Sigmoid colon (tissue), 7 donors: Measurements from ENCODE around the gene GPC5. TPM values are rescaled to one million over a fixed set of nuclear protein-coding genes. Genes with fewer than 3 reads are reported as not detected.

Experiments used
- DNase-seq: peaks from one replicate; pipeline ENCODE4 v3.0.0-alpha.2; 2019
- H3K27ac ChIP-seq, 4 donors: fragments of 200-600 bp; sonication (generic); one replicate each; pipeline ENCODE4 v1.5.1; 2016 to 2019; ENCODE audit warnings: mild to moderate bottlenecking in 1 of 4
- H3K27me3 ChIP-seq, 3 donors: fragments of 200-600 bp; sonication (generic); one replicate each; pipeline ENCODE4 v1.5.1; 2019; ENCODE audit warnings: mild to moderate bottlenecking in 1 of 3
- H3K36me3 ChIP-seq, 4 donors: fragments of 200-600 bp; sonication (generic); one replicate each; pipeline ENCODE4 v1.5.1; 2016 to 2019
- H3K4me1 ChIP-seq, 4 donors: fragments of 200-600 bp; sonication (generic); one replicate each; pipeline ENCODE4 v1.5.1; 2017 to 2019
- H3K4me3 ChIP-seq, 4 donors: fragments of 200-600 bp; sonication (generic); one replicate each; pipeline ENCODE4 v1.5.1; 2017 to 2019; ENCODE audit warnings: mild to moderate bottlenecking in 2 of 4, moderate library complexity in 1 of 4
- H3K9me3 ChIP-seq, 4 donors: fragments of 200-600 bp in 3 of 4; sonication (generic) in 3 of 4; one replicate each; pipeline versions ENCODE4 v1.5.1 to v1.6.1; 2013 to 2019
- EP300 ChIP-seq, 4 donors: sonication (generic); formaldehyde crosslinking; IDR thresholded peaks; one replicate each; pipeline ENCODE4 v1.6.1; 2017; ENCODE audit warnings: antibody characterized with exemption in 4 of 4
- POLR2A ChIP-seq, 2 donors: fragments of 450-650 bp; IDR thresholded peaks; one replicate each; pipeline ENCODE4 v1.6.1; 2016; ENCODE audit warnings: antibody characterized with exemption in 2 of 2, mild to moderate bottlenecking in 2 of 2, moderate library complexity in 2 of 2
- POLR2AphosphoS5 ChIP-seq, 4 donors: sonication (generic); formaldehyde crosslinking; IDR thresholded peaks; one replicate each; pipeline ENCODE4 v1.6.1; 2017; ENCODE audit warnings: antibody characterized with exemption in 4 of 4
- WGBS, 2 donors: extraction: QIAGEN DNeasy Blood & Tissue Kit; methylation state at CpG; one replicate each; pipeline ENCODE4 v1.1.7; 2013; 5-methylcytosine and 5-hydroxymethylcytosine counted together
- intact Hi-C: fragments of 100-400 bp; cut with DNase I; formaldehyde crosslinking; loops from one replicate; pipeline ENCODE4 v1.15.1; 2023
- polyA plus RNA-seq, 3 donors: library from polyadenylated mRNA; stranded (reverse); fragments of 200-250 nt; gene quantifications; one replicate each; pipeline ENCODE4 v1.2.3, GENCODE V29; 2013
- total RNA-seq, 4 donors: library from RNA; depleted of rRNA; stranded (reverse); fragments of >200 nt; gene quantifications; one replicate each; pipeline ENCODE4 v1.1.0, GENCODE V29; 2016
- TF ChIP-seq, protein P1 (sequence below), 4 experiments: fragments of 450-650 bp in 3 of 4; fragments of 200-600 bp in 1 of 4; IDR thresholded peaks; one replicate each; pipeline ENCODE4 v1.5.1; 2016 to 2019; ENCODE audit warnings: antibody characterized with exemption in 4 of 4, mild to moderate bottlenecking in 3 of 4, moderate library complexity in 2 of 4
- donor health status: healthy with polysubstance abuse.
- donor health status: Bipolar disorder and iron deficiency.
- donor health status: healthy.

Gene GPC5
- total and polyA plus RNA-seq, 7 donors = 0.39 to 3.9 (median 2.9) TPM; not detected in 2

- Histone ChIP-seq H3K27me3 (no peaks in the 10 kb centered on the region), H3K4me3 (no peak overlapping the region), H3K9me3 (no peaks in the 10 kb centered on the region), H3K4me1 (no peaks in the 10 kb centered on the region), H3K27ac (no peak overlapping the region), H3K36me3 (no peaks in the 10 kb centered on the region)
- TF ChIP-seq, protein P1, sequence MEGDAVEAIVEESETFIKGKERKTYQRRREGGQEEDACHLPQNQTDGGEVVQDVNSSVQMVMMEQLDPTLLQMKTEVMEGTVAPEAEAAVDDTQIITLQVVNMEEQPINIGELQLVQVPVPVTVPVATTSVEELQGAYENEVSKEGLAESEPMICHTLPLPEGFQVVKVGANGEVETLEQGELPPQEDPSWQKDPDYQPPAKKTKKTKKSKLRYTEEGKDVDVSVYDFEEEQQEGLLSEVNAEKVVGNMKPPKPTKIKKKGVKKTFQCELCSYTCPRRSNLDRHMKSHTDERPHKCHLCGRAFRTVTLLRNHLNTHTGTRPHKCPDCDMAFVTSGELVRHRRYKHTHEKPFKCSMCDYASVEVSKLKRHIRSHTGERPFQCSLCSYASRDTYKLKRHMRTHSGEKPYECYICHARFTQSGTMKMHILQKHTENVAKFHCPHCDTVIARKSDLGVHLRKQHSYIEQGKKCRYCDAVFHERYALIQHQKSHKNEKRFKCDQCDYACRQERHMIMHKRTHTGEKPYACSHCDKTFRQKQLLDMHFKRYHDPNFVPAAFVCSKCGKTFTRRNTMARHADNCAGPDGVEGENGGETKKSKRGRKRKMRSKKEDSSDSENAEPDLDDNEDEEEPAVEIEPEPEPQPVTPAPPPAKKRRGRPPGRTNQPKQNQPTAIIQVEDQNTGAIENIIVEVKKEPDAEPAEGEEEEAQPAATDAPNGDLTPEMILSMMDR (IDR thresholded peaks at IDR 0.05) = no peak
- TF ChIP-seq POLR2A (IDR thresholded peaks at IDR 0.05) = no peak
- TF ChIP-seq EP300 (IDR thresholded peaks at IDR 0.05) = no peak
- no peak for DNase-seq
- intact Hi-C loops = no loop called here
- WGBS, 2 donors = 90% methylated on average over 2 of the region's 2 CpGs
Measured at GRCh38 chr13:91580749-91581148, 182.3 kb downstream of the GPC5 start.

DNA sequence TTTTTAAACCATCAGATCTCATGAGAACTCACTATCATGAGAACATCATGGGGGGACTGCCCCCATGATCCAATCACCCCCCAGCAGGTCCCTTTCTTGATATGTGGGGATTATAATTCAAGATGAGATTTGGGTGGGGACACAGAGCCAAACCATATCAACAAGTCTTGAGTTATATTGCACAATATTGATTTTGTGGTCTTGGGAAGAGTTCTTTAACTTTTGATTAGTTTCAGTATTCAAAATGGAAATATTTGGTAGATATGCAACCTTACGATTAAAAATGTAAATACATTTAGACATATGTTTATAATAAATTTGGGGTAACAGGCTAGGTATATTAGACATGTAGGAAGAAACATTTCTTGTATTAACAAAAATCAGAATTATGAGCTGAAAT, 188.2 kb downstream of the GPC5 start:
- intact Hi-C loops = no loop called here
- DNase-seq = no peak
- Histone ChIP-seq H3K27me3 (no peaks in the 10 kb centered on the region), H3K4me1 (peaks cover 0 to 7% (median 0%) of the 10 kb centered on the region in 4 donors), H3K36me3 (no peaks in the 10 kb centered on the region), H3K4me3 (no peak overlapping the region), H3K9me3 (peaks cover 0 to 2% (median 0%) of the 10 kb centered on the region in 4 donors), H3K27ac (no peak overlapping the region)
- 89% methylated on average over 1 of the region's 1 CpG for whole genome bisulfite sequencing, 2 donors
- TF ChIP-seq, protein P1 (IDR thresholded peaks at IDR 0.05) = no peak
- TF ChIP-seq EP300 (IDR thresholded peaks at IDR 0.05) = no peak
- TF ChIP-seq POLR2A (IDR thresholded peaks at IDR 0.05) = no peak
- no peak for TF ChIP-seq POLR2AphosphoS5 (IDR thresholded peaks at IDR 0.05)

- intact Hi-C loops = no loop called here
- Histone ChIP-seq H3K27me3 (no peaks in the 10 kb centered on the region), H3K9me3 (peaks cover 0 to 3% (median 0%) of the 10 kb centered on the region in 4 donors), H3K27ac (no peak overlapping the region), H3K36me3 (no peaks in the 10 kb centered on the region), H3K4me3 (no peak overlapping the region), H3K4me1 (peaks cover 0 to 7% (median 0%) of the 10 kb centered on the region in 4 donors)
- TF ChIP-seq POLR2AphosphoS5 (IDR thresholded peaks at IDR 0.05) = no peak
- no peak for DNase-seq
Measured at GRCh38 chr13:91588541-91588940, 190.1 kb downstream of the GPC5 start.

GRCh38 chr13:91592056-91593014, 193.9 kb downstream of the GPC5 start:
- no peak overlapping the region for H3K4me3 ChIP-seq
- no peaks in the 10 kb centered on the region for H3K27me3 ChIP-seq
- H3K9me3 ChIP-seq = peaks cover 0 to 3% (median 0%) of the 10 kb centered on the region in 4 donors
- 68 to 72% methylated on average over 6 of the region's 6 CpGs for WGBS, 2 donors
- no peak overlapping the region for H3K27ac ChIP-seq
- TF ChIP-seq EP300 (IDR thresholded peaks at IDR 0.05) (no peak), POLR2AphosphoS5 (IDR thresholded peaks at IDR 0.05) (no peak)
- TF ChIP-seq, protein P1 (IDR thresholded peaks at IDR 0.05) = no peak
- intact Hi-C loops = no loop called here
- no peak for DNase-seq
- peaks cover 0 to 7% (median 0%) of the 10 kb centered on the region in 4 donors for H3K4me1 ChIP-seq
- no peaks in the 10 kb centered on the region for H3K36me3 ChIP-seq

- DNase-seq = no peak
- intact Hi-C loops = no loop called here
- no peaks in the 10 kb centered on the region for H3K36me3 ChIP-seq
- TF ChIP-seq POLR2A (IDR thresholded peaks at IDR 0.05) = no peak
- TF ChIP-seq EP300 (IDR thresholded peaks at IDR 0.05) = no peak
- TF ChIP-seq, protein P1 (IDR thresholded peaks at IDR 0.05) = no peak
- TF ChIP-seq POLR2AphosphoS5 (IDR thresholded peaks at IDR 0.05) = no peak
- H3K27me3 ChIP-seq = no peaks in the 10 kb centered on the region
- peaks cover 0 to 3% (median 0%) of the 10 kb centered on the region in 4 donors for H3K9me3 ChIP-seq
- 79 to 81% methylated on average over 1 of the region's 1 CpG for WGBS, 2 donors
- no peak overlapping the region for H3K4me3 ChIP-seq
- no peak overlapping the region for H3K27ac ChIP-seq
- H3K4me1 ChIP-seq = no peaks in the 10 kb centered on the region
Measured at GRCh38 chr13:91593456-91593855, 195.0 kb downstream of the GPC5 start.
